HepG2 (cell line): ENCODE data around the gene CTDNEP1. TPM values are rescaled to one million over a fixed set of nuclear protein-coding genes. Genes with fewer than 3 reads are reported as not detected.
A peak's percentile ranks its signal among the peaks of the same experiment; 100 is the strongest.

Experiments
- ATF1 ChIP-seq: IDR thresholded peaks from 2 replicates; pipeline ENCODE4 v1.6.1; 2016; ENCODE audit warnings: mild to moderate bottlenecking, control low read depth
- CREB1 ChIP-seq, 2 experiments: fragments of 450-650 bp in 1 of 2; IDR thresholded peaks; 2 replicates each; pipeline ENCODE4 v1.6.1; 2016 to 2017; ENCODE audit warnings: control low read depth in 1 of 2, mild to moderate bottlenecking in 1 of 2, missing compliant biosample characterization in 1 of 2, missing genetic modification characterization in 1 of 2
- DMAP1 ChIP-seq: IDR thresholded peaks from 2 replicates; pipeline ENCODE4 v1.6.1; 2016
- MBNL3 ChIP-seq: fragments of 250-450 bp; sonication (Bioruptor Pico); conservative IDR thresholded peaks from 2 replicates; pipeline ENCODE4 v1.8.0; 2022; ENCODE audit warnings: mild to moderate bottlenecking, inconsistent platforms
- MZF1 ChIP-seq: sonication (generic); formaldehyde crosslinking; IDR thresholded peaks from 2 replicates; pipeline ENCODE4 v1.8.1; 2023; ENCODE audit warnings: mild to moderate bottlenecking, missing genetic modification reagents, borderline replicate concordance
- NFE2 ChIP-seq: sonication (generic); formaldehyde crosslinking; IDR thresholded peaks from 2 replicates; pipeline ENCODE4 v1.4.0; 2020; ENCODE audit warnings: missing genetic modification reagents
- RORA ChIP-seq: sonication (generic); formaldehyde crosslinking; IDR thresholded peaks from 2 replicates; pipeline ENCODE4 v1.5.0; 2020; ENCODE audit warnings: mild to moderate bottlenecking, missing genetic modification reagents, moderate library complexity
- SIN3A ChIP-seq: IDR thresholded peaks from 2 replicates; pipeline ENCODE4 v1.6.1; 2011; ENCODE audit warnings: low read depth, mild to moderate bottlenecking, control low read depth, low read length, borderline replicate concordance
- TAF1 ChIP-seq: sonication (generic); formaldehyde crosslinking; IDR thresholded peaks from 2 replicates; pipeline ENCODE4 v1.4.0; 2020; ENCODE audit warnings: missing genetic modification reagents
- ZNF142 ChIP-seq: sonication (generic); formaldehyde crosslinking; IDR thresholded peaks from 2 replicates; pipeline ENCODE4 v1.4.0; 2020; ENCODE audit warnings: missing genetic modification reagents
- ZNF224 ChIP-seq: sonication (generic); formaldehyde crosslinking; IDR thresholded peaks from 2 replicates; pipeline ENCODE4 v1.5.0; 2020; ENCODE audit warnings: mild to moderate bottlenecking, missing genetic modification reagents
- ZNF253 ChIP-seq: sonication (generic); formaldehyde crosslinking; IDR thresholded peaks from 2 replicates; pipeline ENCODE4 v1.8.0; 2022; ENCODE audit warnings: mild to moderate bottlenecking, missing genetic modification reagents, borderline replicate concordance
- ZSCAN20 ChIP-seq: sonication (generic); formaldehyde crosslinking; IDR thresholded peaks from 2 replicates; pipeline ENCODE4 v1.4.0; 2020; ENCODE audit warnings: missing genetic modification reagents, mild to moderate bottlenecking, borderline replicate concordance
- polyA plus RNA-seq, 8 experiments: library from polyadenylated mRNA; depleted of rRNA in 3 of 8; stranded (reverse) in 7 of 8; unstranded in 1 of 8; fragments of >200 nt; fragmentation: Illumina TruSeq in 4 of 8; extraction: Trizol in 4 of 8; gene quantifications; 2 replicates each; pipeline versions ENCODE4 v1.2.1 to v1.2.3, GENCODE V29; 2011 to 2016; ENCODE audit warnings: low read depth in 4 of 8, missing spikeins in 1 of 8, mixed read lengths in 1 of 8; ENCODE audit not compliant: insufficient read depth in 1 of 8
- total RNA-seq, 5 experiments: library from RNA; depleted of rRNA; stranded (reverse); fragments of >200 nt; fragmentation: Illumina TruSeq; extraction: Trizol; gene quantifications; 2 replicates each; pipeline ENCODE4 v1.2.3, GENCODE V29; 2016; ENCODE audit warnings: low read depth in 1 of 5
- TF ChIP-seq, protein P1 (sequence below): sonication (generic); formaldehyde crosslinking; IDR thresholded peaks from 2 replicates; pipeline ENCODE4 v1.4.0; 2020; ENCODE audit warnings: missing genetic modification reagents
- TF ChIP-seq, protein P2 (sequence below): sonication (generic); formaldehyde crosslinking; conservative IDR thresholded peaks from 2 replicates; pipeline ENCODE4 v1.8.0; 2022; ENCODE audit warnings: low read depth, missing genetic modification reagents
- TF ChIP-seq, protein P3 (sequence below): sonication (generic); formaldehyde crosslinking; IDR thresholded peaks from 2 replicates; pipeline ENCODE4 v1.5.0; 2020; ENCODE audit warnings: mild to moderate bottlenecking, missing genetic modification reagents

CTDNEP1 gene
- total and polyA plus RNA-seq, 2 of the 13 experiments (the other 11 are each of a cell fraction or from before 2014, with no cell fraction given) = 19.8 to 118 TPM

DNA sequence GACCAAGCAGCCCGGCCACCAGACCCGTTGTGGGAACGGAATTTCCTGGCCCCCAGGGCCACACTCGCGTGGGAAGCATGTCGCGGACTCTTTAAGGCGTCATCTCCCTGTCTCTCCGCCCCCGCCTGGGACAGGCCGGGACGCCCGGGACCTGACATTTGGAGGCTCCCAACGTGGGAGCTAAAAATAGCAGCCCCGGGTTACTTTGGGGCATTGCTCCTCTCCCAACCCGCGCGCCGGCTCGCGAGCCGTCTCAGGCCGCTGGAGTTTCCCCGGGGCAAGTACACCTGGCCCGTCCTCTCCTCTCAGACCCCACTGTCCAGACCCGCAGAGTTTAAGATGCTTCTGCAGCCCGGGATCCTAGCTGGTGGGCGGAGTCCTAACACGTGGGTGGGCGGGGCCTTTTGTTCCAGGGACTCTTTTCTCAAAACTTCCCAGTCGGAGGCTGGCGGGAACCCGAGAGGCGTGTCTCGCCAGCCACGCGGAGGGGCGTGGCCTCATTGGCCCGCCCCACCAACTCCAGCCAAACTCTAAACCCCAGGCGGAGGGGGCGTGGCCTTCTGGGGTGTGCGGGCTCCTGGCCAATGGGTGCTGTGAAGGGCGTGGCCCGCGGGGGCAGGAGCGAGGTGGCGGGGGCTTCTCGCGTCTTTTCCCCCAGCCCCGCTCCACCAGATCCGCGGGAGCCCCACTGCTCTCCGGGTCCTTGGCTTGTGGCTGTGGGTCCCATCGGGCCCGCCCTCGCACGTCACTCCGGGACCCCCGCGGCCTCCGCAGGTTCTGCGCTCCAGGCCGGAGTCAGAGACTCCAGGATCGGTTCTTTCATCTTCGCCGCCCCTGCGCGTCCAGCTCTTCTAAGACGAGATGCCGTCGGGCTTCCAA is 29.8 kb upstream of the CTDNEP1 start, which contains the start of gene SLC2A4 (continued):
- TF ChIP-seq, protein P1, sequence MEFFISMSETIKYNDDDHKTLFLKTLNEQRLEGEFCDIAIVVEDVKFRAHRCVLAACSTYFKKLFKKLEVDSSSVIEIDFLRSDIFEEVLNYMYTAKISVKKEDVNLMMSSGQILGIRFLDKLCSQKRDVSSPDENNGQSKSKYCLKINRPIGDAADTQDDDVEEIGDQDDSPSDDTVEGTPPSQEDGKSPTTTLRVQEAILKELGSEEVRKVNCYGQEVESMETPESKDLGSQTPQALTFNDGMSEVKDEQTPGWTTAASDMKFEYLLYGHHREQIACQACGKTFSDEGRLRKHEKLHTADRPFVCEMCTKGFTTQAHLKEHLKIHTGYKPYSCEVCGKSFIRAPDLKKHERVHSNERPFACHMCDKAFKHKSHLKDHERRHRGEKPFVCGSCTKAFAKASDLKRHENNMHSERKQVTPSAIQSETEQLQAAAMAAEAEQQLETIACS (CRISPR knock-in tag) = no peak
- 0 out of 2 replicates have a peak, but pooled peaks have one; percentile 8 for TF ChIP-seq ZNF142 (CRISPR knock-in tag)
- TF ChIP-seq MZF1 (CRISPR knock-in tag) = no peak
- no peak for TF ChIP-seq ATF1
- no peak for TF ChIP-seq MBNL3 (CRISPR knock-in tag)
- TF ChIP-seq DMAP1 = 0 out of 2 replicates have a peak, but pooled peaks have one; percentile 13
- TF ChIP-seq, protein P2, sequence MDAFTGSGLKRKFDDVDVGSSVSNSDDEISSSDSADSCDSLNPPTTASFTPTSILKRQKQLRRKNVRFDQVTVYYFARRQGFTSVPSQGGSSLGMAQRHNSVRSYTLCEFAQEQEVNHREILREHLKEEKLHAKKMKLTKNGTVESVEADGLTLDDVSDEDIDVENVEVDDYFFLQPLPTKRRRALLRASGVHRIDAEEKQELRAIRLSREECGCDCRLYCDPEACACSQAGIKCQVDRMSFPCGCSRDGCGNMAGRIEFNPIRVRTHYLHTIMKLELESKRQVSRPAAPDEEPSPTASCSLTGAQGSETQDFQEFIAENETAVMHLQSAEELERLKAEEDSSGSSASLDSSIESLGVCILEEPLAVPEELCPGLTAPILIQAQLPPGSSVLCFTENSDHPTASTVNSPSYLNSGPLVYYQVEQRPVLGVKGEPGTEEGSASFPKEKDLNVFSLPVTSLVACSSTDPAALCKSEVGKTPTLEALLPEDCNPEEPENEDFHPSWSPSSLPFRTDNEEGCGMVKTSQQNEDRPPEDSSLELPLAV = no peak
- no peak for TF ChIP-seq ZSCAN20 (CRISPR knock-in tag)
- TF ChIP-seq RORA (CRISPR knock-in tag) = no peak
- TF ChIP-seq, protein P3, sequence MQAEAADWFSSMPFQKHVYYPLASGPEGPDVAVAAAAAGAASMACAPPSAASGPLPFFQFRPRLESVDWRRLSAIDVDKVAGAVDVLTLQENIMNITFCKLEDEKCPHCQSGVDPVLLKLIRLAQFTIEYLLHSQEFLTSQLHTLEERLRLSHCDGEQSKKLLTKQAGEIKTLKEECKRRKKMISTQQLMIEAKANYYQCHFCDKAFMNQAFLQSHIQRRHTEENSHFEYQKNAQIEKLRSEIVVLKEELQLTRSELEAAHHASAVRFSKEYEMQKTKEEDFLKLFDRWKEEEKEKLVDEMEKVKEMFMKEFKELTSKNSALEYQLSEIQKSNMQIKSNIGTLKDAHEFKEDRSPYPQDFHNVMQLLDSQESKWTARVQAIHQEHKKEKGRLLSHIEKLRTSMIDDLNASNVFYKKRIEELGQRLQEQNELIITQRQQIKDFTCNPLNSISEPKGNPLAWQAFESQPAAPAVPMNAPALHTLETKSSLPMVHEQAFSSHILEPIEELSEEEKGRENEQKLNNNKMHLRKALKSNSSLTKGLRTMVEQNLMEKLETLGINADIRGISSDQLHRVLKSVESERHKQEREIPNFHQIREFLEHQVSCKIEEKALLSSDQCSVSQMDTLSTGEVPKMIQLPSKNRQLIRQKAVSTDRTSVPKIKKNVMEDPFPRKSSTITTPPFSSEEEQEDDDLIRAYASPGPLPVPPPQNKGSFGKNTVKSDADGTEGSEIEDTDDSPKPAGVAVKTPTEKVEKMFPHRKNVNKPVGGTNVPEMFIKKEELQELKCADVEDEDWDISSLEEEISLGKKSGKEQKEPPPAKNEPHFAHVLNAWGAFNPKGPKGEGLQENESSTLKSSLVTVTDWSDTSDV (CRISPR knock-in tag) = no peak
- peak; percentile 4; the same call in 1 of the 2 replicates for TF ChIP-seq ZNF224
- peak; percentile 15; the same call in 1 of the 2 replicates for TF ChIP-seq TAF1 (CRISPR knock-in tag)
- TF ChIP-seq ZNF253 (CRISPR knock-in tag) = 0 out of 2 replicates have a peak, but pooled peaks have one; percentile 1
- TF ChIP-seq SIN3A = peak; percentile 80; the same call in 1 of the 2 replicates
- TF ChIP-seq CREB1 (IDR thresholded peaks at IDR 0.05) = peak; percentile 27; the same call in 1 of the 2 replicates
- 0 out of 2 replicates have a peak, but pooled peaks have one; percentile 27 for TF ChIP-seq CREB1 (CRISPR knock-in tag; IDR thresholded peaks at IDR 0.05)
- TF ChIP-seq NFE2 = no peak
